ENCODE results near the gene PSD. TPM values are rescaled to one million over a fixed set of nuclear protein-coding genes. Genes with fewer than 3 reads are reported as not detected.

PSD gene
- total and polyA plus RNA-seq, 2 donors (not counting 3 experiments of a cell fraction or from before 2014, with no cell fraction given): 0.10 to 0.40 TPM

GRCh38 chr10:102436312-102436711 is 17.7 kb upstream of the PSD start:
- no TSS peak for BruUV-seq (replicated peaks)
- Histone ChIP-seq H2AFZ (ENCODE audit: low read depth, low read length) (no peak overlapping the region), H3K4me1 (ENCODE audit: control insufficient read depth, extremely low read depth, insufficient read depth, low read length) (peaks cover 7% of the 10 kb centered on the region), H3K27ac (ENCODE audit: insufficient read depth, low read depth, low read length) (no peak overlapping the region), H3K4me2 (ENCODE audit: insufficient read depth, low read length) (no peak overlapping the region), H3K79me2 (ENCODE audit: control insufficient read depth, insufficient read depth, low read length) (peaks cover 9% of the 10 kb centered on the region), H3K27me3 (ENCODE audit: control insufficient read depth in 2 of 2, insufficient read depth in 2 of 2, low read length in 2 of 2) (peaks cover 11 to 22% of the 10 kb centered on the region in 2 experiments), H3K9me3 (replicated peaks; ENCODE audit: control insufficient read depth, insufficient read depth, low read length) (no peaks in the 10 kb centered on the region), H3K36me3 (ENCODE audit: control insufficient read depth in 2 of 2, extremely low read depth in 1 of 2, insufficient read depth in 2 of 2, low read length in 2 of 2) (no peaks in the 10 kb centered on the region), H4K20me1 (replicated peaks; ENCODE audit: control insufficient read depth, extremely low read depth, insufficient read depth, low read length) (no peaks in the 10 kb centered on the region), H3K4me3 (replicated peaks in 1 of 3; ENCODE audit: insufficient read depth in 1 of 3, low read depth in 1 of 3, low read length in 3 of 3) (no peak overlapping the region), H3K9me1 (replicated peaks; ENCODE audit: control insufficient read depth, extremely low read depth, insufficient read depth, low read length) (no peaks in the 10 kb centered on the region), H3K9ac (replicated peaks; ENCODE audit: extremely low read depth, insufficient read depth, low read length) (no peak overlapping the region)
- no peak for FAIRE-seq
- CTCF ChIA-PET: interaction anchor here (0.7 to 1.0 kb wide), 3 partner anchors 147 to 207 kb away, joined by 3 read pairs; no protein-coding TSS in a partner anchor
- dilution Hi-C loops (cut with MboI; ENCODE audit: extremely low pct_ligation_motif_present, low sequenced_read_pairs) (no loop called here), intact Hi-C loops (cut with micrococcal nuclease) (no loop called here)
- DNase-seq (ENCODE audit: low read depth, low spot score): no peak
- POLR2A ChIA-PET: no interaction called here
- no peak for TF ChIP-seq CTCF (IDR thresholded peaks at IDR 0.05; ENCODE audit: extremely low read depth in 1 of 2, insufficient read depth in 1 of 2, low read depth in 1 of 2, low read length in 2 of 2)
- no peak for TF ChIP-seq POLR2A (IDR thresholded peaks at IDR 0.05; ENCODE audit: low read depth, low read length)
- no peak for TF ChIP-seq MYC (IDR thresholded peaks at IDR 0.05; ENCODE audit: low read depth, low read length)
- no peak for TF ChIP-seq POLR2AphosphoS5 (IDR thresholded peaks at IDR 0.05; ENCODE audit: insufficient read depth, low read depth, low read length)
- no peak for TF ChIP-seq FOS (IDR thresholded peaks at IDR 0.05; ENCODE audit: borderline replicate concordance, insufficient read depth, low read length)
- TF ChIP-seq, protein P1, sequence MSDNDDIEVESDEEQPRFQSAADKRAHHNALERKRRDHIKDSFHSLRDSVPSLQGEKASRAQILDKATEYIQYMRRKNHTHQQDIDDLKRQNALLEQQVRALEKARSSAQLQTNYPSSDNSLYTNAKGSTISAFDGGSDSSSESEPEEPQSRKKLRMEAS (IDR thresholded peaks at IDR 0.05; ENCODE audit: insufficient read depth, insufficient read length): no peak
